Stomach (tissue), 9 donors: ENCODE measurements around the gene PRUNE1. TPM values are rescaled to one million over a fixed set of nuclear protein-coding genes. Genes with fewer than 3 reads are reported as not detected.
A peak's percentile ranks its signal among the peaks of the same experiment; 100 is the strongest.

Experiments
- DNase-seq, 2 donors: peaks; one replicate each; pipeline versions ENCODE4 v3.0.0 to v3.0.0-alpha.2; 2013 to 2019
- H3K27ac ChIP-seq, 5 donors: fragments of 200-600 bp in 4 of 5; sonication (generic) in 4 of 5; one replicate each; pipeline ENCODE4 v1.5.1; 2013 to 2019; ENCODE audit warnings: mild to moderate bottlenecking in 1 of 5, moderate library complexity in 1 of 5
- H3K27me3 ChIP-seq, 3 donors: fragments of 200-600 bp; sonication (generic); one replicate each; pipeline ENCODE4 v1.5.1; 2017 to 2019; ENCODE audit warnings: mixed run types in 1 of 3
- H3K36me3 ChIP-seq, 4 donors: fragments of 200-600 bp; sonication (generic); 1 replicate in 3 of 4; 2 replicates in 1 of 4; pipeline ENCODE4 v1.5.1; 2016 to 2019
- H3K4me1 ChIP-seq, 4 donors: fragments of 200-600 bp; sonication (generic); one replicate each; pipeline ENCODE4 v1.5.1; 2016 to 2019
- H3K4me3 ChIP-seq, 4 donors: fragments of 200-600 bp; sonication (generic) in 3 of 4; one replicate each; pipeline ENCODE4 v1.5.1; 2016 to 2019; ENCODE audit warnings: mild to moderate bottlenecking in 1 of 4
- H3K9me3 ChIP-seq, 4 donors: fragments of 200-600 bp; sonication (generic); one replicate each; pipeline ENCODE4 v1.5.1; 2016 to 2019
- EP300 ChIP-seq: sonication (generic); formaldehyde crosslinking; IDR thresholded peaks from one replicate; pipeline ENCODE4 v1.6.1; 2017; ENCODE audit warnings: antibody characterized with exemption
- POLR2A ChIP-seq, 4 donors: fragments of 450-650 bp; IDR thresholded peaks; one replicate each; pipeline ENCODE4 v1.6.1; 2016; ENCODE audit warnings: antibody characterized with exemption in 4 of 4, control low read depth in 2 of 4, mild to moderate bottlenecking in 1 of 4, moderate library complexity in 1 of 4
- POLR2AphosphoS5 ChIP-seq, 3 donors: sonication (generic); formaldehyde crosslinking; IDR thresholded peaks; one replicate each; pipeline ENCODE4 v1.6.1; 2016; ENCODE audit warnings: antibody characterized with exemption in 3 of 3
- WGBS, 5 donors: extraction: QIAGEN DNeasy Blood & Tissue Kit in 3 of 5; methylation state at CpG; one replicate each; pipeline versions ENCODE4 v1.1.5 to v1.1.7; 2013 to 2018; 5-methylcytosine and 5-hydroxymethylcytosine counted together
- intact Hi-C: fragments of 100-400 bp; cut with DNase I; formaldehyde crosslinking; loops from one replicate; pipeline ENCODE4 v1.15.1; 2023; ENCODE audit warnings: low total_unique reads
- polyA plus RNA-seq, 3 donors: library from polyadenylated mRNA; stranded (reverse); fragments of 200-250 nt; gene quantifications; one replicate each; pipeline ENCODE4 v1.2.3, GENCODE V29; 2013
- total RNA-seq, 5 donors: library from RNA; depleted of rRNA; stranded (reverse); fragments of >200 nt; gene quantifications; one replicate each; pipeline versions ENCODE4 v1.1.0 to v1.2.3, GENCODE V29; 2014 to 2016
- TF ChIP-seq, protein P1 (sequence below), 7 experiments: fragments of 450-650 bp in 4 of 7; fragments of 200-600 bp in 3 of 7; sonication (generic) in 3 of 7; IDR thresholded peaks; one replicate each; pipeline ENCODE4 v1.5.1; 2016 to 2019; ENCODE audit warnings: antibody characterized with exemption in 7 of 7, control low read depth in 2 of 7, mild to moderate bottlenecking in 1 of 7
- donor health status: healthy with polysubstance abuse.
- donor health status: Bipolar disorder and iron deficiency.
- donor health status: healthy.

Gene PRUNE1
- total and polyA plus RNA-seq, 8 donors: 2.9 to 118 (median 13.7) TPM

- Histone ChIP-seq H3K4me1 (peaks cover 60 to 89% (median 81%) of the 10 kb centered on the region in 4 donors), H3K27ac (peak within 1 kb of the TSS; percentile 91 to 99 (median 91)), H3K4me3 (peak within 1 kb of the TSS; percentile 80 to 97 (median 93)), H3K27me3 (no peaks in the 10 kb centered on the region), H3K9me3 (no peaks in the 10 kb centered on the region), H3K36me3 (no peaks in the 10 kb centered on the region)
- WGBS, 5 donors: 10 to 24% (median 14%) methylated on average over 35 to 104 of the region's 106 CpGs
- no peak for TF ChIP-seq EP300
- peak in 1 of 3 donors; percentile 41 for TF ChIP-seq POLR2AphosphoS5 (IDR thresholded peaks at IDR 0.05)
- peak; percentile 87 to 96 for DNase-seq
- intact Hi-C loops: no loop called here
Measured at GRCh38 chr1:150974580-150975478, 33.4 kb upstream of the PRUNE1 start, which contains the start of gene CERS2. CERS2 (minus strand) TSS chr1:150974835; CDS start chr1:150969090, 5,745 bp downstream.

DNA sequence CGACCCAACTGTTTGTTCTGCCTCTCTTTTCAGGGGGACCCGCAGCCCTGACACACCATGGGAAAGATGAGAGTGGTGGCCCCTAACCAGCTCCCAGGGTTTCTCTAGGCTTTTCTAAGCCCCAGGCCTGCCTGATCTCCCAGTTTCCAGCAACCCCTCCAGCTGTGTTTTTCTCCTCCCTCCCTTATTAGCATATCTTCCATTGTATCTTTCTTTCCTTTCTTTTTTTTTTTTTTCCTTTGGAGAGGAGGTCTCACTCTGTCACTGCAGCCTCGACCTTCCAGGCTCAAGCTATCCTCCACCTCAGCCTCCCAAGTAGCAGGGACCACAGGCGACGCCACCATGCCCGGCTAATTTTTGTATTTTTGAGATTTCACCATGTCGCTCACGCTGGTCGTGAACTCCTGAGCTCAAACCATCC, 31.8 kb upstream of the PRUNE1 start:
- DNase-seq: no peak
- Histone ChIP-seq H3K4me3 (no peak overlapping the region), H3K9me3 (no peaks in the 10 kb centered on the region), H3K27ac (peak overlapping the region; percentile 52 to 99 (median 91)), H3K36me3 (no peaks in the 10 kb centered on the region), H3K4me1 (peaks cover 52 to 86% (median 79%) of the 10 kb centered on the region in 4 donors), H3K27me3 (no peaks in the 10 kb centered on the region)
- 83 to 92% (median 86%) methylated on average over 9 of the region's 9 CpGs for WGBS, 5 donors
- intact Hi-C loops: no loop called here
- TF ChIP-seq, protein P1, sequence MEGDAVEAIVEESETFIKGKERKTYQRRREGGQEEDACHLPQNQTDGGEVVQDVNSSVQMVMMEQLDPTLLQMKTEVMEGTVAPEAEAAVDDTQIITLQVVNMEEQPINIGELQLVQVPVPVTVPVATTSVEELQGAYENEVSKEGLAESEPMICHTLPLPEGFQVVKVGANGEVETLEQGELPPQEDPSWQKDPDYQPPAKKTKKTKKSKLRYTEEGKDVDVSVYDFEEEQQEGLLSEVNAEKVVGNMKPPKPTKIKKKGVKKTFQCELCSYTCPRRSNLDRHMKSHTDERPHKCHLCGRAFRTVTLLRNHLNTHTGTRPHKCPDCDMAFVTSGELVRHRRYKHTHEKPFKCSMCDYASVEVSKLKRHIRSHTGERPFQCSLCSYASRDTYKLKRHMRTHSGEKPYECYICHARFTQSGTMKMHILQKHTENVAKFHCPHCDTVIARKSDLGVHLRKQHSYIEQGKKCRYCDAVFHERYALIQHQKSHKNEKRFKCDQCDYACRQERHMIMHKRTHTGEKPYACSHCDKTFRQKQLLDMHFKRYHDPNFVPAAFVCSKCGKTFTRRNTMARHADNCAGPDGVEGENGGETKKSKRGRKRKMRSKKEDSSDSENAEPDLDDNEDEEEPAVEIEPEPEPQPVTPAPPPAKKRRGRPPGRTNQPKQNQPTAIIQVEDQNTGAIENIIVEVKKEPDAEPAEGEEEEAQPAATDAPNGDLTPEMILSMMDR (IDR thresholded peaks at IDR 0.05): no peak
- TF ChIP-seq POLR2AphosphoS5 (IDR thresholded peaks at IDR 0.05): no peak
- no peak for TF ChIP-seq POLR2A (IDR thresholded peaks at IDR 0.05)
- no peak for TF ChIP-seq EP300

GRCh38 chr1:150976879-150977694, 31.2 kb upstream of the PRUNE1 start:
- Histone ChIP-seq H3K27me3 (no peaks in the 10 kb centered on the region), H3K4me3 (no peak overlapping the region), H3K36me3 (no peaks in the 10 kb centered on the region), H3K27ac (peak overlapping the region; percentile 52 to 99 (median 91)), H3K9me3 (no peaks in the 10 kb centered on the region), H3K4me1 (peaks cover 50 to 86% (median 79%) of the 10 kb centered on the region in 4 donors)
- intact Hi-C loops: no loop called here
- TF ChIP-seq POLR2A (IDR thresholded peaks at IDR 0.05): no peak
- peak; percentile 63 to 87 (median 71) for TF ChIP-seq POLR2AphosphoS5 (IDR thresholded peaks at IDR 0.05)
- peak; percentile 89 to 90 for DNase-seq
- WGBS, 5 donors: 15 to 43% (median 24%) methylated on average over 9 to 11 of the region's 11 CpGs

DNA sequence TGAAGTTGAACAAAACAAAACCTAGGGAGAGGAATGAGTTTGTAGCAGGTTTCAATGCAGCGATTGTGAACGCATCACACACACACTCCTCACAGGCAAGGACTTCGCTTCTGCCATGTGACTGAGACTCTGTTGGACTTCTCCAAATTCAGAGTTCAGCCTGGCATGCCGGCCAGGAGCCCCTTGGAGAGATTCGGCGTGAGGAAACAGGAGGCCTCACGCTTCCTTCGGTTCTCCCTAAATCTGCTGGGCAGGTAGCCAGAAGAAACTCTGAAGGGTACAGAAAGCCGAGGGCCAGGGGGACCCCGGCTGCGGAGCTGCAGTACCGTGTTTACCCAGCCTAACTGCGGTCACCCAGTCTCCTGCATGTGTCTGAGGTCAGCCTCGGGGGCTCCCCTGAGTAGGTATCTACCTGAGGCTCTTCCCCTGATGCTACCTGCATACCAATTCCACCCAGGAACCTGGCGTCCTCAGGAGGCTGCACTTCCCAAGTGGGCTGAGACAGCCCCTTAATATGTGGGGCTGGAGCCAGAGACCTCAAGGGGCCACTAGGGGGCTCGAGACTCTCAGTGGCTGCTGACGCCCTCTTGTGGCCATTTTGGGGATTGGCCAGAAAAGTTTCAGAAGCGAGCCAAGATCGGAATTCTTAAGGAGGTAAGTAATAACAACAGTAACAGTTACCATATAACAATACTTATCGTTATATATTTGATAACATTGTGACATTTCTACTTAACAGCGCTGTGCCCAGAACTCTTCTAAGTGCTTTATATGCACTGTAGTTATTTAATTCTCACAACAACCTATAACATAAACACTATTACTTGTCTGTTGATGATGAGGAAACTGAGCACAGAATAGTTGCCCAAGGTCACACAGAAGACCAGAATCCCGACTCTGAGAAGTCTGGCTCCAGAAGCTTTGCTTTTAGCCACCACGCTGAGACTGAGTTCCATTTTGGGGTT, 28.9 kb upstream of the PRUNE1 start:
- TF ChIP-seq, protein P1 (IDR thresholded peaks at IDR 0.05): peak in 5 of 7 experiments; percentile 95 to 100 (median 98)
- no peak for TF ChIP-seq POLR2A (IDR thresholded peaks at IDR 0.05)
- no peak for TF ChIP-seq EP300
- TF ChIP-seq POLR2AphosphoS5 (IDR thresholded peaks at IDR 0.05): peak in 2 of 3 donors; percentile 24 to 67
- intact Hi-C loops: no loop called here
- Histone ChIP-seq H3K27me3 (no peaks in the 10 kb centered on the region), H3K36me3 (no peaks in the 10 kb centered on the region), H3K4me1 (peaks cover 40 to 77% (median 68%) of the 10 kb centered on the region in 4 donors), H3K9me3 (no peaks in the 10 kb centered on the region), H3K27ac (peak overlapping the region; percentile 11 to 99 (median 59)), H3K4me3 (peak overlapping the region; percentile 14 to 25 (median 20))
- 12 to 19% (median 15%) methylated on average over 23 of the region's 23 CpGs for WGBS, 5 donors
- DNase-seq: peak; percentile 93 to 96
